ENCODE measurements around the gene KRTAP12-3. TPM values are rescaled to one million over a fixed set of nuclear protein-coding genes. Genes with fewer than 3 reads are reported as not detected.

The KRTAP12-3 gene
- total and polyA plus RNA-seq, 3 donors from 2014 or later, result not detected

- no peaks in the 10 kb centered on the region for H3K27me3 ChIP-seq
- H3K9me3 ChIP-seq, result no peaks in the 10 kb centered on the region
- H3K4me3 ChIP-seq, result no peak overlapping the region
- no peaks in the 10 kb centered on the region for H3K36me3 ChIP-seq (ENCODE audit: low read depth, missing control alignments)
- 81 to 83% methylated on average over 10 to 21 of the region's 22 CpGs for WGBS, 2 donors
- intact Hi-C loops (cut with DNase I; ENCODE audit: low total_unique reads), result no loop called here
- TF ChIP-seq, protein P1, sequence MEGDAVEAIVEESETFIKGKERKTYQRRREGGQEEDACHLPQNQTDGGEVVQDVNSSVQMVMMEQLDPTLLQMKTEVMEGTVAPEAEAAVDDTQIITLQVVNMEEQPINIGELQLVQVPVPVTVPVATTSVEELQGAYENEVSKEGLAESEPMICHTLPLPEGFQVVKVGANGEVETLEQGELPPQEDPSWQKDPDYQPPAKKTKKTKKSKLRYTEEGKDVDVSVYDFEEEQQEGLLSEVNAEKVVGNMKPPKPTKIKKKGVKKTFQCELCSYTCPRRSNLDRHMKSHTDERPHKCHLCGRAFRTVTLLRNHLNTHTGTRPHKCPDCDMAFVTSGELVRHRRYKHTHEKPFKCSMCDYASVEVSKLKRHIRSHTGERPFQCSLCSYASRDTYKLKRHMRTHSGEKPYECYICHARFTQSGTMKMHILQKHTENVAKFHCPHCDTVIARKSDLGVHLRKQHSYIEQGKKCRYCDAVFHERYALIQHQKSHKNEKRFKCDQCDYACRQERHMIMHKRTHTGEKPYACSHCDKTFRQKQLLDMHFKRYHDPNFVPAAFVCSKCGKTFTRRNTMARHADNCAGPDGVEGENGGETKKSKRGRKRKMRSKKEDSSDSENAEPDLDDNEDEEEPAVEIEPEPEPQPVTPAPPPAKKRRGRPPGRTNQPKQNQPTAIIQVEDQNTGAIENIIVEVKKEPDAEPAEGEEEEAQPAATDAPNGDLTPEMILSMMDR (IDR thresholded peaks at IDR 0.05), result no peak
- TF ChIP-seq POLR2A (IDR thresholded peaks at IDR 0.05), result no peak
- peak; percentile 6 for DNase-seq
- H3K27ac ChIP-seq, result no peak overlapping the region
- H3K4me1 ChIP-seq, result no peaks in the 10 kb centered on the region
Observed at GRCh38 chr21:44702111-44702972, 44.6 kb downstream of the KRTAP12-3 start.

DNA sequence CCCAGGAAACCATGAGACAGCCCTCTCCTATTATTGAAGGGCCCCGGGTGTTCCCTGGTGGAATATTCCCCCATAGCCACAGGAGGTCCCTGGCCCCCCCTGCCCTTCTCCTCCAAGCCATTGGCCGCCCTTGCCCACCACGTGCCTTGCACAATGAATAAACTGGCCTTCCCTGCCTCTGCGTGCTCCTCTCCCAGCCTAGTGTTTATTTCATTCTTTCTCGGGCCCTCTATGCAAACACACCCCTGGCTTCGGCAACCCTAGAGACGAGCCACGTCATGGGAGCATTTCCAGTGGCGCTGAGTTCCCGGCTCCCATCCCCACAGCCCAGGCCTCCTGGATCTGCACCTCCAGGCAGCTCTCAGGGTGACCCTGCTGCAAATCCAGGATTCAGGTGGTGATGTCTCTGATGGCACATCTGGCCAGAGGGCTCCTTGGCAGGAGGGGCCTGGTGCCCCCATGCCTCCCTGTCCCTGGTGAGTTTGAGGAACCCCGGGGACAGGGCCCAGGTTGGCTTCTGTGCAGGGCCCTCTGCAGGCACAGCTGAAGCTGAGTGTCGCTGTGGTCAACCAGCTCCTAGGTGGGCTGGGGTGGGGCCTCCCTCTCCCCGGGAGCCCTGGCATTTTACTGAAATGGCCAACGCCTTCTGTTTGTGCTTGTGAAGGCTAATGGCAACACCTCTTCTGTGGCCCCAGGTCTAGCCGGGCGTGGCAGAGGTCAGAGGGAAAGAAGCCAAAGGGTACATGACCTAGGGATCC, 45.4 kb downstream of the KRTAP12-3 start:
- intact Hi-C loops (cut with DNase I; ENCODE audit: low total_unique reads), result no loop called here
- no peak overlapping the region for H3K27ac ChIP-seq
- no peak for TF ChIP-seq POLR2A (IDR thresholded peaks at IDR 0.05)
- TF ChIP-seq, protein P1 (IDR thresholded peaks at IDR 0.05), result no peak
- no peaks in the 10 kb centered on the region for H3K36me3 ChIP-seq (ENCODE audit: low read depth, missing control alignments)
- no peaks in the 10 kb centered on the region for H3K27me3 ChIP-seq
- WGBS, 2 donors, result 63 to 67% methylated on average over 14 to 16 of the region's 16 CpGs
- H3K4me1 ChIP-seq, result no peaks in the 10 kb centered on the region
- peak; percentile 9 for DNase-seq
- H3K4me3 ChIP-seq, result no peak overlapping the region
- H3K9me3 ChIP-seq, result no peaks in the 10 kb centered on the region

DNA sequence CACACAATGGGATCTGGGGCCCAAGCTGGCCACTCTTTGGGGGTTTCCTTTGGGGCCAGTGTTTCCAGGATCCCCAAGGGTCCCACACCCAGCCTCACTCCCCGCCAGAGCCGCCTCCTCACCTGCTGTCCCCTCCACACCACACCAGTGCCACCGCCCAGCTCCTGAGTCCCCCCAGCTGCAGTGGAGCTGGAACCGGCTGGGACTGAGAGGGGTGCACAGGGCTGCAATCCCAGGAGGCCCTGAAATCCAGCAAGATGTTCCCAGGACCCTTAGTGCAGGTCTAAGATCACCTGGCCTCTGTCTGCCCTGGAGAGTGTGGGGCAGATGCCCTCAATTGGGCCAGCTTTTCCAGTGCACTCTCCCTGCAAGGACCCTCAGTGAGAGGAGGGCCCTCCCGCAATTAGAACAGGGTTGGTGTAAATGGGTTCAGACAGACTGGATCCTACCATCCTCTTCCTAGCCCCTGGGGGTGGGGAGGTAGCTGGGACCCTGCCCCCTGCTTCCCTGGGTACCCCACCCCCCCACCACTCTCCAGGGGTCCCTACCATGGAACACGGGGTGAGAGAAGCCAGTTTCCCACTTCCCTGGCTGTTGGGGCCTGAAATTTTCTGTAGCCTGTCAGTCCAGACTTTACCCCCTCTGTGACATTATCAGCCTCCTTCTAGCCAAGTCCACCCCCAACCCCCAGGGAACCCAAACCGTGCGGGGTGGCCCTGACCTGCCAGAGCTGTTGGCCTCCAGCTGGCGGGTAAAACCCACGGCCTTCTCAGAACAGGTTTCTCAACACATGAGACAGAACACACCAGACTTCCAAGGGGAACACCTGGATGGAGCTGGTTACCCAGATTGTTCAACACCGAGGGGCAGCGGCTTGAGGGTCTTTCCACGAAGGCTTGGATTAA, 46.3 kb downstream of the KRTAP12-3 start:
- no peaks in the 10 kb centered on the region for H3K9me3 ChIP-seq
- H3K27me3 ChIP-seq, result no peaks in the 10 kb centered on the region
- no peaks in the 10 kb centered on the region for H3K4me1 ChIP-seq
- intact Hi-C loops (cut with DNase I; ENCODE audit: low total_unique reads), result no loop called here
- H3K36me3 ChIP-seq (ENCODE audit: low read depth, missing control alignments), result no peaks in the 10 kb centered on the region
- H3K4me3 ChIP-seq, result no peak overlapping the region
- 43 to 69% methylated on average over 5 to 13 of the region's 13 CpGs for WGBS, 2 donors
- TF ChIP-seq, protein P1 (IDR thresholded peaks at IDR 0.05), result no peak
- TF ChIP-seq POLR2A (IDR thresholded peaks at IDR 0.05), result no peak
- H3K27ac ChIP-seq, result no peak overlapping the region
- peak; percentile 6 for DNase-seq

- Histone ChIP-seq H3K9me3 (no peaks in the 10 kb centered on the region), H3K4me3 (no peak overlapping the region), H3K27ac (no peak overlapping the region), H3K27me3 (no peaks in the 10 kb centered on the region), H3K36me3 (ENCODE audit: low read depth, missing control alignments) (no peaks in the 10 kb centered on the region), H3K4me1 (peaks cover 4% of the 10 kb centered on the region)
- peak; percentile 11 for DNase-seq
- no peak for TF ChIP-seq POLR2A (IDR thresholded peaks at IDR 0.05)
- TF ChIP-seq, protein P1 (IDR thresholded peaks at IDR 0.05), result no peak
- intact Hi-C loops (cut with DNase I; ENCODE audit: low total_unique reads), result no loop called here
- 16 to 30% methylated on average over 12 to 13 of the region's 13 CpGs for WGBS, 2 donors
Observed at GRCh38 chr21:44704636-44705001, 46.9 kb downstream of the KRTAP12-3 start.

All from testis (tissue), 3 donors.